ENCODE measurements around the gene EBF4. TPM values are rescaled to one million over a fixed set of nuclear protein-coding genes. Genes with fewer than 3 reads are reported as not detected.

Gene EBF4
- total RNA-seq, 3 donors from 2014 or later: 1.6 to 22.0 (median 22.0) TPM

DNA sequence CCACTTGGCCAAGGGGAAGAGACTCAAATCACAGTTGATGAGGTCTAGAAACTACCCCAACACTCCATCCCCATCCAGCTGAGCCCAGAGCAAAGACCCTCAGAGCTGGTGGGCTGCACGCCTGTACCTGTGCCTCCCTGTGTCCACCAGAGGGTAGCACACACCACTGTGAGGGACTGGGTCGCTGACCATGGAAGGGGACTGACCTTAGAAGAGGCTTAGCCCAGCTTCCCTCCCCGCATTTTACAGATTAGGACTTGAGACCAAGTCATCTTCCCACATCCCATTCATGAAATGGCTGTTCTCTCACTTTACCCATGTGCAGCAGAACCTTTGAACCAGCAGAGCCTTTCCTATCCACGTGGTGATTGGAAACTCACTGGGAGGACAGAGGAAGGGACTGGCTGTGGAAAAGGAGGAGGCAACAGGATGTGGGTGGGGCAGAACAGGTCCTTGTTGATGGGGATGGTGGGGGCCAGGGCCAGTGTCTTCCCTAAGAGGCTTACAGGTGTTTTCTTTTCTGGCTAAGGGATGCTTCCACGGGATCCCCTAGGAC is 63.6 kb downstream of the EBF4 start:
- no peaks in the 10 kb centered on the region for H3K4me1 ChIP-seq
- H3K9me3 ChIP-seq: no peaks in the 10 kb centered on the region
- no peak overlapping the region for H3K27ac ChIP-seq
- TF ChIP-seq POLR2A (IDR thresholded peaks at IDR 0.05): no peak
- TF ChIP-seq, protein P1, sequence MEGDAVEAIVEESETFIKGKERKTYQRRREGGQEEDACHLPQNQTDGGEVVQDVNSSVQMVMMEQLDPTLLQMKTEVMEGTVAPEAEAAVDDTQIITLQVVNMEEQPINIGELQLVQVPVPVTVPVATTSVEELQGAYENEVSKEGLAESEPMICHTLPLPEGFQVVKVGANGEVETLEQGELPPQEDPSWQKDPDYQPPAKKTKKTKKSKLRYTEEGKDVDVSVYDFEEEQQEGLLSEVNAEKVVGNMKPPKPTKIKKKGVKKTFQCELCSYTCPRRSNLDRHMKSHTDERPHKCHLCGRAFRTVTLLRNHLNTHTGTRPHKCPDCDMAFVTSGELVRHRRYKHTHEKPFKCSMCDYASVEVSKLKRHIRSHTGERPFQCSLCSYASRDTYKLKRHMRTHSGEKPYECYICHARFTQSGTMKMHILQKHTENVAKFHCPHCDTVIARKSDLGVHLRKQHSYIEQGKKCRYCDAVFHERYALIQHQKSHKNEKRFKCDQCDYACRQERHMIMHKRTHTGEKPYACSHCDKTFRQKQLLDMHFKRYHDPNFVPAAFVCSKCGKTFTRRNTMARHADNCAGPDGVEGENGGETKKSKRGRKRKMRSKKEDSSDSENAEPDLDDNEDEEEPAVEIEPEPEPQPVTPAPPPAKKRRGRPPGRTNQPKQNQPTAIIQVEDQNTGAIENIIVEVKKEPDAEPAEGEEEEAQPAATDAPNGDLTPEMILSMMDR (IDR thresholded peaks at IDR 0.05): peak in 2 of 3 donors; percentile 42 to 44
- TF ChIP-seq POLR2AphosphoS5 (IDR thresholded peaks at IDR 0.05): no peak
- no peak overlapping the region for H3K4me3 ChIP-seq
- DNase-seq (ENCODE audit: low spot score in 2 of 2): no peak
- H3K27me3 ChIP-seq: peaks cover 0 to 3% of the 10 kb centered on the region in 2 donors
- no peaks in the 10 kb centered on the region for H3K36me3 ChIP-seq
- intact Hi-C loops (cut with DNase I; ENCODE audit: low total_unique reads): no loop called here

DNA sequence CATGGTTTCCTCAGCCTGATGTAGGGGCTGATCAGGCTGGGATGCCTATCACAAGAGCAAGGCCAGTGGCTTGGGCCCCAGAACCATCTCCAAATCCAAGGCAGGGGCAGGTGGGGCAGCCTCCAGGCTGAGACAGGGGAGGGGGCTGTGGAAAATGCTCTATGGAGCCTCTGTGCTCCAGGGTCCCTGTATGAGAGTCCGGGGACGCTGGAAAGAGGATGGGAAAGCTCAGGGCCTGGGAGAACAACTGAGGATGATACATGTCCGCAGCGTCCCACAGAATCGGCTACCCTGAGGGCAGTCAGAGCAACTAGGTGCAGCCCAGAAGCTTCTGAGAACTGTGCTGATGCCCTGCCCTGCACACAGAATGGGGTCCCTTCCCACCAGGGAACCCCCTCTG is 64.4 kb downstream of the EBF4 start:
- TF ChIP-seq POLR2A (IDR thresholded peaks at IDR 0.05): no peak
- TF ChIP-seq, protein P1 (IDR thresholded peaks at IDR 0.05): no peak
- TF ChIP-seq POLR2AphosphoS5 (IDR thresholded peaks at IDR 0.05): no peak
- Histone ChIP-seq H3K4me1 (no peaks in the 10 kb centered on the region), H3K27me3 (peaks cover 0 to 3% of the 10 kb centered on the region in 2 donors), H3K36me3 (no peaks in the 10 kb centered on the region), H3K4me3 (no peak overlapping the region), H3K9me3 (no peaks in the 10 kb centered on the region), H3K27ac (no peak overlapping the region)
- DNase-seq (ENCODE audit: low spot score in 2 of 2): peak in 1 of 2 donors; percentile 7
- intact Hi-C loops (cut with DNase I; ENCODE audit: low total_unique reads): no loop called here

DNA sequence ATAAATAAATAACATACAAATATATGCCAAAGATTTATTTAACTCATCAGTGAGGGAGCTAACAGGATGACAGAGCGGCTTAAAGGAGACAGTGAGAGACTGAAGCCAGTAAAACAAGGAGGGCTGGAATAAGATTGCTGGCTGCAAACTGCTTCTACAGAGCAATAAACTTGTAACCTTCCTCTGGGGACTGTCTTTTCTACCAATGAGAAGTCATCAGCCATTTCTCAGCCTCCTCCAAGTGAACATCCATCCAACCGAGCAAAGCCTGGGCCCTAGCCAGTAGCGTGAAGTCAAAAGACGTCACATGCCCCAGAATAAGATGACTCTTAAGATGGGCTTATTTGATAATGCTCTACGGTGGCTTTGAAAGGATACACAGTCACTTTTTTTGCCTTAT is 65.4 kb downstream of the EBF4 start:
- H3K27ac ChIP-seq: no peak overlapping the region
- no peaks in the 10 kb centered on the region for H3K4me1 ChIP-seq
- H3K9me3 ChIP-seq: no peaks in the 10 kb centered on the region
- no peak for TF ChIP-seq POLR2AphosphoS5 (IDR thresholded peaks at IDR 0.05)
- TF ChIP-seq, protein P1 (IDR thresholded peaks at IDR 0.05): no peak
- TF ChIP-seq POLR2A (IDR thresholded peaks at IDR 0.05): no peak
- no peak for DNase-seq (ENCODE audit: low spot score in 2 of 2)
- intact Hi-C loops (cut with DNase I; ENCODE audit: low total_unique reads): no loop called here
- H3K27me3 ChIP-seq: peaks cover 0 to 3% of the 10 kb centered on the region in 2 donors
- no peak overlapping the region for H3K4me3 ChIP-seq
- no peaks in the 10 kb centered on the region for H3K36me3 ChIP-seq

DNA sequence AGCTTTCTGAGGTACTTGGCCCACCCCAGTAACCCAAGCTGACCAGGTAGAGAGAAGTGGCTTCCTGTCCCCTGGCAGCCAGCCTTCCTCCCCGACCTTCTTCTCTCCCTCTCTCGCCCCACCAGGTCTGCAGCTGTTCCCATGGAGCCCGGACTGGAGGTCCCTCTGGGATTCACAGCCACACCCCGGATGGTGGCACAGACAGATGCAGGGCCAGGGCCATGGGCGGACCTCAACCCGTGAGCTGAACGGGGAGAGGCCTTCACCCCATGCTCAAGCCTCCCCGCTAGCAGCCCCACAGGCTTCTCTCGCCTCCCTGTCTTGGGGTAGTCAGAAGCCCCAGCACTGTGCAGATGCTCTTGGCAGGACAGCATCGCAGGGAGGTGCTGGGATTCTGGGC is 66.6 kb downstream of the EBF4 start:
- H3K9me3 ChIP-seq: no peaks in the 10 kb centered on the region
- H3K4me1 ChIP-seq: no peaks in the 10 kb centered on the region
- TF ChIP-seq, protein P1 (IDR thresholded peaks at IDR 0.05): no peak
- no peak for TF ChIP-seq POLR2A (IDR thresholded peaks at IDR 0.05)
- TF ChIP-seq POLR2AphosphoS5 (IDR thresholded peaks at IDR 0.05): no peak
- no peaks in the 10 kb centered on the region for H3K36me3 ChIP-seq
- H3K27me3 ChIP-seq: peaks cover 0 to 3% of the 10 kb centered on the region in 2 donors
- intact Hi-C loops (cut with DNase I; ENCODE audit: low total_unique reads): no loop called here
- H3K27ac ChIP-seq: no peak overlapping the region
- DNase-seq (ENCODE audit: low spot score in 2 of 2): no peak
- no peak overlapping the region for H3K4me3 ChIP-seq

- Histone ChIP-seq H3K4me1 (no peaks in the 10 kb centered on the region), H3K27me3 (peaks cover 0 to 3% of the 10 kb centered on the region in 2 donors), H3K27ac (no peak overlapping the region), H3K36me3 (no peaks in the 10 kb centered on the region), H3K9me3 (no peaks in the 10 kb centered on the region), H3K4me3 (no peak overlapping the region)
- TF ChIP-seq POLR2AphosphoS5 (IDR thresholded peaks at IDR 0.05) (no peak), POLR2A (IDR thresholded peaks at IDR 0.05) (no peak)
- TF ChIP-seq, protein P1 (IDR thresholded peaks at IDR 0.05): no peak
- no peak for DNase-seq (ENCODE audit: low spot score in 2 of 2)
- intact Hi-C loops (cut with DNase I; ENCODE audit: low total_unique reads): no loop called here
Observed at GRCh38 chr20:2759603-2760296, 67.2 kb downstream of the EBF4 start.
